ENCODE results near the gene DMRTC2.

Gene DMRTC2

GRCh38 chr19:41845001-41845050, at the start of gene DMRTC2:
DMRTC2 (plus strand) TSS chr19:41845042; CDS start chr19:41847429, 2,387 bp downstream.
- Histone ChIP-seq H3K27me3 (ENCODE audit: control insufficient read depth, insufficient read depth, low read length) (no peaks in the 10 kb centered on the region), H3K4me1 (ENCODE audit: control insufficient read depth, low read depth, low read length) (no peaks in the 10 kb centered on the region), H3K4me3 (ENCODE audit: low read length) (no peak within 1 kb of the TSS), H3K36me3 (ENCODE audit: control insufficient read depth, low read depth, low read length) (no peaks in the 10 kb centered on the region), H3K9me3 (ENCODE audit: control insufficient read depth, low read depth, low read length) (no peaks in the 10 kb centered on the region), H3K27ac (ENCODE audit: low read length) (no peak within 1 kb of the TSS), H3K9ac (ENCODE audit: low read length) (no peak within 1 kb of the TSS)

DNA sequence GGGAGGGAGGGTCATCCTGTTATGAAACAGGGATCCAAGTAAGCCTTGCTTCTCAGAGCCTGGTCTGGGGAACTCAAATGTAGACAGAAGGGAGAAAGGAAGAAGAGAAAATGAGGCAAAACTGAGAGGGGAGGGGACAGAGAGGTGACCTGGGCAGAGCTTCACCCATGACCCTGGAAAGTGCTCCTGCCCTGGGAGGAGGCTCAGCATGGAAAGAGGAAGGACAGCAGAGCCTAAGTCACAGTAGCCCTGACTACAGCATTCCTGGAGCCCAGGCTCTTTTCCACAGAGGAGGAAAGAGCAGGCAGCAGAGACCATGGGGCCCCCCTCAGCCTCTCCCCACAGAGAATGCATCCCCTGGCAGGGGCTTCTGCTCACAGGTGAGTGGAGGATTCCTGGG, 48.5 kb upstream of the DMRTC2 start, which contains the start of gene CEACAM3:
TSS of gene CEACAM3 (plus strand) at position 226 of the 400 bp plus-strand sequence. CDS start at position 317, 91 bp downstream.
- no peak within 1 kb of the TSS for H3K27ac ChIP-seq (ENCODE audit: low read length)
- no peaks in the 10 kb centered on the region for H3K9me3 ChIP-seq (ENCODE audit: control insufficient read depth, low read depth, low read length)
- H3K36me3 ChIP-seq (ENCODE audit: control insufficient read depth, low read depth, low read length), result no peaks in the 10 kb centered on the region
- H3K9ac ChIP-seq (ENCODE audit: low read length), result no peak within 1 kb of the TSS
- no peak within 1 kb of the TSS for H3K4me3 ChIP-seq (ENCODE audit: low read length)
- H3K27me3 ChIP-seq (ENCODE audit: control insufficient read depth, insufficient read depth, low read length), result peaks cover 4% of the 10 kb centered on the region
- H3K4me1 ChIP-seq (ENCODE audit: control insufficient read depth, low read depth, low read length), result no peaks in the 10 kb centered on the region

- Histone ChIP-seq H3K4me3 (ENCODE audit: low read length) (no peak overlapping the region), H3K4me1 (ENCODE audit: control insufficient read depth, low read depth, low read length) (no peaks in the 10 kb centered on the region), H3K27me3 (ENCODE audit: control insufficient read depth, insufficient read depth, low read length) (peaks cover 4% of the 10 kb centered on the region), H3K9ac (ENCODE audit: low read length) (no peak overlapping the region), H3K9me3 (ENCODE audit: control insufficient read depth, low read depth, low read length) (no peaks in the 10 kb centered on the region), H3K36me3 (ENCODE audit: control insufficient read depth, low read depth, low read length) (no peaks in the 10 kb centered on the region), H3K27ac (ENCODE audit: low read length) (no peak overlapping the region)
Measured at GRCh38 chr19:41796901-41797300, 47.9 kb upstream of the DMRTC2 start.

DNA sequence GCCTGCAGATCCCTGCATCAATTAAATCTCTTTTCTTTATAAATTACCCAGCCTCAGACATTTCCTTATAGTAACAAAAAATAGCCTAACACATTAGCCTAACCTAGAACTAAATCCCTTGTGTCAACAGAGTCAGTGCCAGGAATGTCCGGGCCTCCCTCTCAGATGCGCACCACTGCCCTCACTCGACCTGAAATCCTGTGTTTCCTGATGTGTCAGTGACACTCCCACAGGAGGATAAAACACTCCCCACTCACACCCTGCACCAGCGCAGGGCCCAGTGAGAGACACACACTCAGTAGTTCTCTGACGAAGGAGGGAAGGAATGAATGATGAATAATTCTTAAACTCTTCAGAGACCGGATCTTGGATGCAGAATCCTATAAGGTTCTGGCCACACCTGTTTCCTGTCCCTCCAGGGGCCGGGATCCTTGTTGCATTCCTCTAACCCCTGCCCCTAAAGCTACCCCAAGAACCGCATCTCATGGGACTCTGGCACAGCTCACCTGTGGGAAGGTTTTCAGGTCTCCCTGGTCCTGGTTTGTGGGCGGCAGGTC, 45.3 kb upstream of the DMRTC2 start:
- Histone ChIP-seq H3K36me3 (ENCODE audit: control insufficient read depth, low read depth, low read length) (no peaks in the 10 kb centered on the region), H3K9ac (ENCODE audit: low read length) (no peak overlapping the region), H3K4me3 (ENCODE audit: low read length) (no peak overlapping the region), H3K27ac (ENCODE audit: low read length) (no peak overlapping the region), H3K4me1 (ENCODE audit: control insufficient read depth, low read depth, low read length) (no peaks in the 10 kb centered on the region), H3K9me3 (ENCODE audit: control insufficient read depth, low read depth, low read length) (no peaks in the 10 kb centered on the region), H3K27me3 (ENCODE audit: control insufficient read depth, insufficient read depth, low read length) (no peaks in the 10 kb centered on the region)

DNA sequence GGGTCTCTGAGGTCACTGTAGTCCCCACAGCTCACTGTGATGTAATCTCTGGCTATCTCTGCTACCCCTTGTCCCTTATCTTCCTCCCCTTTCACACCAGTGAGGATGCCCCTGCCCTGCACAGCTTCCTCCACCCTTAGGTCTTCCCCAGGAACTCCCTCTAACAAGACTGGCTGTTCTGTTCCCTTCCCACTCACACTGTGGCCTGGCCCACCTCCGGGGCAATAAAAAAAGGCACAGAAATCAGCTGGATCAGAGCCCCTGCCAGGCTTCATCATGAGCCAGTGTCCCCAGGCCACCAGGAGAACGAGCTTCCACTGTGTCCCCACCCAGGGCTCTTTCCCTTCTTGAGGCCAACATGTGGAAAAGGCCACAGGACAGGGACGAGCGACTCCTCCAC, 43.8 kb upstream of the DMRTC2 start:
- H3K36me3 ChIP-seq (ENCODE audit: control insufficient read depth, low read depth, low read length), result no peaks in the 10 kb centered on the region
- no peaks in the 10 kb centered on the region for H3K27me3 ChIP-seq (ENCODE audit: control insufficient read depth, insufficient read depth, low read length)
- H3K4me3 ChIP-seq (ENCODE audit: low read length), result no peak overlapping the region
- H3K27ac ChIP-seq (ENCODE audit: low read length), result no peak overlapping the region
- no peak overlapping the region for H3K9ac ChIP-seq (ENCODE audit: low read length)
- no peaks in the 10 kb centered on the region for H3K9me3 ChIP-seq (ENCODE audit: control insufficient read depth, low read depth, low read length)
- H3K4me1 ChIP-seq (ENCODE audit: control insufficient read depth, low read depth, low read length), result no peaks in the 10 kb centered on the region

- Histone ChIP-seq H3K36me3 (ENCODE audit: control insufficient read depth, low read depth, low read length) (no peaks in the 10 kb centered on the region), H3K4me3 (ENCODE audit: low read length) (no peak overlapping the region), H3K4me1 (ENCODE audit: control insufficient read depth, low read depth, low read length) (no peaks in the 10 kb centered on the region), H3K27me3 (ENCODE audit: control insufficient read depth, insufficient read depth, low read length) (no peaks in the 10 kb centered on the region), H3K9me3 (ENCODE audit: control insufficient read depth, low read depth, low read length) (no peaks in the 10 kb centered on the region), H3K9ac (ENCODE audit: low read length) (no peak overlapping the region), H3K27ac (ENCODE audit: low read length) (no peak overlapping the region)
Measured at GRCh38 chr19:41801792-41802211, 43.0 kb upstream of the DMRTC2 start.

DNA sequence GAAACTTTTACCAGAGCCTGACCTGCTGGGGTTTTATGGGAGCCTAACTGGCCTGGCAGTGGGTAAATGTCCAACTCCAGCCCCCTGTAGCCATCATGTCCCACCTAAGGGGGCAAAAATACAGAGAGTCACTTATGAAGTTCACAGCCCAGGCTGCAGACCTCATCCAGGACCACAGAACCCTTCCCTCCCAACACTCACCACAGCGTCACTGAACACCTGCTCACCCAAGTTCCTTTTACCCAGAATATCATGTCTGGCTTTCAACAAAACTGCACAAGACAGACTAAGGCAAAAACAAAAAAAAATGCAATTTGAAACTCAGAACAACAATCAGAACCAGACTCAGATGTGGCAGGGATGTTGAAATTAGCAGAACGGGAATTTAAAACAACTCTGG, 42.1 kb upstream of the DMRTC2 start:
- Histone ChIP-seq H3K4me3 (ENCODE audit: low read length) (no peak overlapping the region), H3K4me1 (ENCODE audit: control insufficient read depth, low read depth, low read length) (no peaks in the 10 kb centered on the region), H3K36me3 (ENCODE audit: control insufficient read depth, low read depth, low read length) (no peaks in the 10 kb centered on the region), H3K27ac (ENCODE audit: low read length) (no peak overlapping the region), H3K9me3 (ENCODE audit: control insufficient read depth, low read depth, low read length) (no peaks in the 10 kb centered on the region), H3K27me3 (ENCODE audit: control insufficient read depth, insufficient read depth, low read length) (no peaks in the 10 kb centered on the region), H3K9ac (ENCODE audit: low read length) (no peak overlapping the region)

DNA sequence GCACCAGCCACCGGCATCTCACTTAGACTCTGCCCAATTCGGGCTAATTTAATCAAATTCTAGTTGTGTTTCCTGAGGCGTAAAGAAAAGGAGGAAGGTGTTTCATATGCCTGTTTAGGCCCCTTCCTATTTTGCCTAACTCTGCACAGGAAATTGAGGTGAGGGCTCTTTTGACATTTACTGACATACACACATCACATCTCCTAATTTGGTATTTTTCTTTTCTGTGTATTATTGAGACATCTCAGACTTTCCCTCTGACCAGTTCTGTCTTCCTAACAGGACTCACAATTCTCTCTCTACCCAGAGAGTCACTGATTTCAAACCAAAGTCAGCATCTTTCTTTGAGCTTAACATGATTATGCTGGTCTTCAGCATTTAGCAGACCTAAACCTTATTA, 40.5 kb upstream of the DMRTC2 start:
- H3K27me3 ChIP-seq (ENCODE audit: control insufficient read depth, insufficient read depth, low read length), result no peaks in the 10 kb centered on the region
- no peaks in the 10 kb centered on the region for H3K9me3 ChIP-seq (ENCODE audit: control insufficient read depth, low read depth, low read length)
- H3K9ac ChIP-seq (ENCODE audit: low read length), result no peak overlapping the region
- H3K27ac ChIP-seq (ENCODE audit: low read length), result no peak overlapping the region
- no peak overlapping the region for H3K4me3 ChIP-seq (ENCODE audit: low read length)
- no peaks in the 10 kb centered on the region for H3K36me3 ChIP-seq (ENCODE audit: control insufficient read depth, low read depth, low read length)
- H3K4me1 ChIP-seq (ENCODE audit: control insufficient read depth, low read depth, low read length), result no peaks in the 10 kb centered on the region

DNA sequence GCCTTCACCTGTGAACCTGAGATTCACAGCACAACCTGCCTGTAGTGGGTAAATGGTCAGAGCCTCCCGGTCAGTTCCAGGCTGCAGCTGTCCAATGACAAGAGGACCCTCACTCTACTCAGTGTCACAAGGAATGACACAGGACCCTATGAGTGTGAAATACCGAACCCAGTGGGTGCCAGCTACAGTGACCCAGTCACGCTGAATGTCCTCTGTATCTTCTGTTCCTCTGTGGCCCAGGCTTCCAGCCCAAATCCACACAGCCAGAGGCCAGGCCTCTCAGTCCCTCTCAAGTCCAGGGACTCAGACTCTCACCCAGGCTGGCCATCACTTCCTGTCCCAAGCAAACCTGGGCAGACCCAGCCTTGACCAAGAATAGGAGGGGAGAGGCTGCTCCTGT, 37.7 kb upstream of the DMRTC2 start:
- Histone ChIP-seq H3K4me1 (ENCODE audit: control insufficient read depth, low read depth, low read length) (no peaks in the 10 kb centered on the region), H3K9ac (ENCODE audit: low read length) (no peak overlapping the region), H3K36me3 (ENCODE audit: control insufficient read depth, low read depth, low read length) (no peaks in the 10 kb centered on the region), H3K9me3 (ENCODE audit: control insufficient read depth, low read depth, low read length) (no peaks in the 10 kb centered on the region), H3K27ac (ENCODE audit: low read length) (no peak overlapping the region), H3K27me3 (ENCODE audit: control insufficient read depth, insufficient read depth, low read length) (no peaks in the 10 kb centered on the region), H3K4me3 (ENCODE audit: low read length) (no peak overlapping the region)

DNA sequence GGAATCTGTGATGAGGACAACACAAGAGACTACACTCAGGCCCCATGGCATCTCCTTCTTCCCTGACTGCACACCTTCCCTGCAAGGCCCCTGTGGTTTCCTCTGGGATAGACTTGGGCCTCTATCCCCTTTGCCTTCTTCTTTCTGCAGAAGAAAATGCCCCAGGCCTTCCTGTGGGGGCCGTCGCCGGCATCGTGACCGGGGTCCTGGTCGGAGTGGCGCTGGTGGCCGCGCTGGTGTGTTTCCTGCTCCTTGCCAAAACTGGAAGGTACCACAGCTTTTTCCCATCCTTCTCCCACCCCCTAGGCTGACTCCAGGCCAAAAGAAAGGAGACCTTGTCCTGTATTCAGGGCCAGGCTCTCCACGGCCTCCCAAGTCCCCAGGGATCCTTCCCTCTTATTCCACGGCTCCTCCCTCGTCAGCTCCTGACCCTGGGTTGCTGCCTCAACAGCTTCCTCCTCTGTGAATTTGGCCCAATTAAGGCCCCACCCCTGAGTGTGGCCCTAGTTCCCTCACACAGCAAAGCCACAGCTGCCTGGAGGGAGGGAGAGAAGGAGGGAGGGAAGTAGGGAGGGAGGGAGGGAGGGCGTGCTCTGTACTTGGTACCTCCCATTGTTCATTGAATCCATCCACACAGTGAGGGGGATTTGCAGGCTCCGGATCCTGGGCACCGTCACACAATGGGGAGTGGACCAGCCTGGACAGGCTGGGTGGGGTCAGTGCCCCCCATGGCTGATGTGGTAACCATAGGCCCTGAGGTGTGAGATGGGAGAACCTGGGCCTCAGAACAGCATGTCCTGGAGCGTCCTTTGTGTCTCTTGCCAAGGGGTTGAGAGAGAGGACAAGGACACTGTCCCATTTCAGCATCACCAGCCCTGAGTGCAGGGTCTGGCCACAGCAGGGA, 35.9 kb upstream of the DMRTC2 start:
- peaks cover 8% of the 10 kb centered on the region for H3K27me3 ChIP-seq (ENCODE audit: control insufficient read depth, insufficient read depth, low read length)
- H3K4me3 ChIP-seq (ENCODE audit: low read length), result no peak overlapping the region
- no peak overlapping the region for H3K27ac ChIP-seq (ENCODE audit: low read length)
- H3K4me1 ChIP-seq (ENCODE audit: control insufficient read depth, low read depth, low read length), result no peaks in the 10 kb centered on the region
- no peaks in the 10 kb centered on the region for H3K9me3 ChIP-seq (ENCODE audit: control insufficient read depth, low read depth, low read length)
- H3K36me3 ChIP-seq (ENCODE audit: control insufficient read depth, low read depth, low read length), result no peaks in the 10 kb centered on the region
- no peak overlapping the region for H3K9ac ChIP-seq (ENCODE audit: low read length)

GRCh38 chr19:41810301-41810700, 34.5 kb upstream of the DMRTC2 start:
- Histone ChIP-seq H3K4me3 (ENCODE audit: low read length) (no peak overlapping the region), H3K36me3 (ENCODE audit: control insufficient read depth, low read depth, low read length) (no peaks in the 10 kb centered on the region), H3K27ac (ENCODE audit: low read length) (no peak overlapping the region), H3K27me3 (ENCODE audit: control insufficient read depth, insufficient read depth, low read length) (peaks cover 9% of the 10 kb centered on the region), H3K4me1 (ENCODE audit: control insufficient read depth, low read depth, low read length) (no peaks in the 10 kb centered on the region), H3K9ac (ENCODE audit: low read length) (no peak overlapping the region), H3K9me3 (ENCODE audit: control insufficient read depth, low read depth, low read length) (no peaks in the 10 kb centered on the region)

GRCh38 chr19:41811036-41811435, 33.8 kb upstream of the DMRTC2 start:
- Histone ChIP-seq H3K4me3 (ENCODE audit: low read length) (no peak overlapping the region), H3K27me3 (ENCODE audit: control insufficient read depth, insufficient read depth, low read length) (peaks cover 9% of the 10 kb centered on the region), H3K9ac (ENCODE audit: low read length) (no peak overlapping the region)

More at GRCh38 chr19:41811036-41811435, 33.8 kb upstream of the DMRTC2 start:
- H3K27ac ChIP-seq (ENCODE audit: low read length), result no peak overlapping the region
- H3K9me3 ChIP-seq (ENCODE audit: control insufficient read depth, low read depth, low read length), result no peaks in the 10 kb centered on the region
- H3K36me3 ChIP-seq (ENCODE audit: control insufficient read depth, low read depth, low read length), result no peaks in the 10 kb centered on the region
- no peaks in the 10 kb centered on the region for H3K4me1 ChIP-seq (ENCODE audit: control insufficient read depth, low read depth, low read length)

Data from iPS-18a (cell line).